ENCODE measurements around the gene SYT9.

DNA sequence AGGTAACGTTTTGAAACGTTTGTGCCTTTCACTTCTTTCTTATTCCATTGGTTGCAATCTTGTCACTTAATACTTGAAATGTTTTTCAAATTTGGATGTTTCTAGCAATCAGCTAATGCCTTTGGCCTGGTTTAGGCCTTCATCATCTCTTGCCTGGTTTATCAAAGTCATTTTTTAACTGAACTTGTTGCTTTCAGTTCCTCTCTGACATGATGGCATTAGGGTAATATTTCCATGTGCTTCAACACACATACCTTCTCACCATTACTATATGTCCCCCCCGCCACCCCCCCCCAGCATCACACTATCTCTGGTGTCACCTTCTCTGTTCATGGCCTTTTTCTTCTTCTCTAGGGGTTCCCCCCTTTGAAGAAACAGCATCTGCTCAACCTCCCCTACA, 1.5 kb upstream of the SYT9 start:
- TF ChIP-seq, protein P1, sequence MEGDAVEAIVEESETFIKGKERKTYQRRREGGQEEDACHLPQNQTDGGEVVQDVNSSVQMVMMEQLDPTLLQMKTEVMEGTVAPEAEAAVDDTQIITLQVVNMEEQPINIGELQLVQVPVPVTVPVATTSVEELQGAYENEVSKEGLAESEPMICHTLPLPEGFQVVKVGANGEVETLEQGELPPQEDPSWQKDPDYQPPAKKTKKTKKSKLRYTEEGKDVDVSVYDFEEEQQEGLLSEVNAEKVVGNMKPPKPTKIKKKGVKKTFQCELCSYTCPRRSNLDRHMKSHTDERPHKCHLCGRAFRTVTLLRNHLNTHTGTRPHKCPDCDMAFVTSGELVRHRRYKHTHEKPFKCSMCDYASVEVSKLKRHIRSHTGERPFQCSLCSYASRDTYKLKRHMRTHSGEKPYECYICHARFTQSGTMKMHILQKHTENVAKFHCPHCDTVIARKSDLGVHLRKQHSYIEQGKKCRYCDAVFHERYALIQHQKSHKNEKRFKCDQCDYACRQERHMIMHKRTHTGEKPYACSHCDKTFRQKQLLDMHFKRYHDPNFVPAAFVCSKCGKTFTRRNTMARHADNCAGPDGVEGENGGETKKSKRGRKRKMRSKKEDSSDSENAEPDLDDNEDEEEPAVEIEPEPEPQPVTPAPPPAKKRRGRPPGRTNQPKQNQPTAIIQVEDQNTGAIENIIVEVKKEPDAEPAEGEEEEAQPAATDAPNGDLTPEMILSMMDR (IDR thresholded peaks at IDR 0.05): no peak
- no peak for TF ChIP-seq POLR2A (IDR thresholded peaks at IDR 0.05)
